LNCaP clone FGC (cell line): ENCODE measurements around the gene MYORG.

Experiments
- DNase-seq: peaks from one replicate; pipeline ENCODE4 v3.0.0-alpha.2; 2011; ENCODE audit warnings: low read depth
- H3K4me3 ChIP-seq: 2 replicates; pipeline ENCODE4 v1.5.1; 2011; ENCODE audit warnings: mild to moderate bottlenecking, low read depth, low read length, control low read depth
- CTCF ChIP-seq: IDR thresholded peaks from 2 replicates; pipeline ENCODE4 v1.5.1; 2012; ENCODE audit warnings: mild to moderate bottlenecking; ENCODE audit not compliant: control insufficient read depth, insufficient read depth; ENCODE audit errors: extremely low read depth

The MYORG gene

GRCh38 chr9:34399729-34400128 lies 23.0 kb upstream of the MYORG start:
- no peak overlapping the region for H3K4me3 ChIP-seq
- no peak for TF ChIP-seq CTCF
- no peak for DNase-seq

- no peak overlapping the region for H3K4me3 ChIP-seq
- DNase-seq, result no peak
- TF ChIP-seq CTCF, result no peak
Measured at GRCh38 chr9:34398875-34399274, 22.2 kb upstream of the MYORG start.

- DNase-seq, result no peak
- H3K4me3 ChIP-seq, result no peak overlapping the region
- no peak for TF ChIP-seq CTCF
Measured at GRCh38 chr9:34396276-34397214, 19.8 kb upstream of the MYORG start.

- no peak for DNase-seq
- TF ChIP-seq CTCF, result no peak
- H3K4me3 ChIP-seq, result no peak overlapping the region
Measured at GRCh38 chr9:34392511-34392910, 15.8 kb upstream of the MYORG start.

GRCh38 chr9:34387239-34387638 lies 10.5 kb upstream of the MYORG start:
- TF ChIP-seq CTCF, result no peak
- no peak for DNase-seq
- no peak overlapping the region for H3K4me3 ChIP-seq

GRCh38 chr9:34386656-34387055 lies 10.0 kb upstream of the MYORG start:
- H3K4me3 ChIP-seq, result no peak overlapping the region
- no peak for DNase-seq

More at GRCh38 chr9:34386656-34387055, 10.0 kb upstream of the MYORG start:
- TF ChIP-seq CTCF, result no peak
